KOPT-K1 (cell line): ENCODE results near the gene ROBO1.

Experiments
- H3K27ac ChIP-seq: fragments of 200-600 bp; sonication (generic); 2 replicates; pipeline ENCODE4 v1.5.1; 2016; ENCODE audit warnings: antibody characterized with exemption, mild to moderate bottlenecking, low read depth, low read length; ENCODE audit not compliant: poor library complexity, severe bottlenecking
- H3K36me3 ChIP-seq: fragments of 200-600 bp; sonication (generic); 2 replicates; pipeline ENCODE4 v1.5.1; 2017; ENCODE audit warnings: antibody characterized with exemption, mild to moderate bottlenecking, low read length, moderate library complexity; ENCODE audit not compliant: insufficient read depth
- H3K9me3 ChIP-seq: fragments of 200-600 bp; sonication (generic); 2 replicates; pipeline ENCODE4 v1.5.1; 2017; ENCODE audit warnings: antibody characterized with exemption, low read length, mild to moderate bottlenecking; ENCODE audit not compliant: insufficient read depth, poor library complexity, severe bottlenecking

The ROBO1 gene

DNA sequence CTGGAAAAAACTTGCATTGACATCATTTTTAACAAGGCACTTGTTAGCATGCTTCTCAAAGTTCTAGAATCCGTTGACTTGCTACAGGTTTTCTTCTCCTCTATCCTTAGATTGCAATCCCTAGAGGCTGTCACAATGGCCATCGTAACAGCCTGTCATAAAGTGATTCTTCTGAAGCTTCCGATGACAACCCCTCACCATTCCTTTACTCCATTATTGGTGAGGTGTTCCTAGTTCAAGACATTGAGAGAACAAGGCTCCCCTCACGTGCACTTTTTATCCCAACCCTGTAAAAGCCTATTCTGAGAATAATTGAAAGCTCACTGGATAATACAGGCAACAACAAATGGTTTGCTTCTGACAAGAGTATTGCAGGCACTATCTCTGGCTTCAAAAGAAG, 131.4 kb downstream of the ROBO1 start:
- Histone ChIP-seq H3K36me3 (no peaks in the 10 kb centered on the region), H3K27ac (no peak overlapping the region), H3K9me3 (no peaks in the 10 kb centered on the region)

DNA sequence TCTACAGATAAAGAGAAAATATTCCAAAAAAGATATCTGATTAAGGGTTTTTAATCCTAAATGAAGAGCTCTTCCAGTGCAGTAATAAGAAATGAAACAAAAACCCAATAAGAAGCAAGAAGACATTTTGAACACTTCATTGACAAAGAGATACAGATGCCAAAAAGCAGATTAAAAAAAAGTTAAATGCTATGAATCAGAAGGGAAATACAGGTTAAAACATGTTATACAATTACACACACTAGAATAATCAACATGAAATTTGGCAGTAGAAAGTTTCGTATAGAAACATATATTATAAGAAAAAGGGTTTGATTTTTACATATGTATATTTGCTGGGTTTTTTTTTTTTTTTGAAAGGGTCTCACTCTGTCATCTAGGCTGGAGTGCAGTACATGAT, 135.0 kb downstream of the ROBO1 start:
- Histone ChIP-seq H3K9me3 (no peaks in the 10 kb centered on the region), H3K36me3 (no peaks in the 10 kb centered on the region), H3K27ac (no peak overlapping the region)

DNA sequence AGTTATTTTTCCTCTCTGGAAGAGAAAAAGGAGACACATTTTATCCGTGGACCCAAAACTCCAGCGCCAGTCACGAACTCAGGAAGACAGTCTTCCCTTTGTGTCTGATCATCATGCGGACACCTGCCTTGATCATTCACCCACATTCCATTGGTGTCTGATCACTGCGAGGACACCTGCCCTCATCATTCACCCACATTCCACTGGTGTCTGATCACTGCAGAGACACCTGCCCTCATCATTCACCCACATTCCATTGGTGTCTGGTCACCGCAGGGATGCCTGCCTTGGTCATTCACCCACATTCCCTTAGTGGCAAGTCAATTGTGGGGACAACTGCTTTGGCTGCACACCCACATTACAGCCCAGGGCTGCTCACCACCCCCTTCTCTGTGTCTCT, 148.9 kb downstream of the ROBO1 start:
- H3K9me3 ChIP-seq: no peaks in the 10 kb centered on the region
- no peaks in the 10 kb centered on the region for H3K36me3 ChIP-seq
- H3K27ac ChIP-seq: no peak overlapping the region

DNA sequence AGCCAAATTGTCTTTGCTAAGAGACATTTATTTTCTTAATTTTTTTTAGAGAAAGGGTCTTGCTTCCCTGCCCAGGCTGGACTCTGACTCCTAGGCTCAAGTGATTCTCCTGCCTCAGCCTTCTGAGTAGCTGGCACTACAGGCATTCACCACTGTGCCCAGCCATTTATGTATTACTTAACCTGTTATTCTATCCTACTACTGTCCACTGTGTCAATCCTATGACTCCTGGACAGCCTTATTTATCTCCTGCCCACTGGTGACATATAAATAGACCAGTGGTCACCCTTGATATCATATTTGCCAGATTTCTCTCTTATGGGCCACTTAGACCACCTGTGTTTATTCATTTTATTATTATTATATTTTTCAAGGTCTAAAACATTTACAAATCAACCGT, 161.4 kb downstream of the ROBO1 start:
- H3K36me3 ChIP-seq: no peaks in the 10 kb centered on the region
- H3K27ac ChIP-seq: no peak overlapping the region
- no peaks in the 10 kb centered on the region for H3K9me3 ChIP-seq

DNA sequence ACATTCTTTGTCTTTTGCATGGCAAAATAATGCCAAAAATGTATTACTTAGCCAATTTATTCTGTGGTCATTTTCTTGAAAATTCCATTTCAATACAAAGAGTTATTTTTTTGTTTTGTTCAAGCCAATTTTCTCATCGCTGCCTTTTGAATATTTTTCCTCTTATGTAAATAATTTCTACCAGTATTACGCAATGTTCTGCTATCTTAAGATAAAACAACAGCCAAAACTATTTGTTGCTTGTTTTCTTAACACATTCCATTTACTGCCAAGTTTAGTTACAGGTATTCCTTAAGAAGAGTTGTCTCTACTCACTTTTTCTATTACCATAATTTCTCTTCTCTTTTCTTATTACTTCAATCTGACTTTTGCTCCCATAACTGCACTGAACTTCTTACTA, 163.1 kb downstream of the ROBO1 start:
- Histone ChIP-seq H3K36me3 (no peaks in the 10 kb centered on the region), H3K9me3 (no peaks in the 10 kb centered on the region), H3K27ac (no peak overlapping the region)

DNA sequence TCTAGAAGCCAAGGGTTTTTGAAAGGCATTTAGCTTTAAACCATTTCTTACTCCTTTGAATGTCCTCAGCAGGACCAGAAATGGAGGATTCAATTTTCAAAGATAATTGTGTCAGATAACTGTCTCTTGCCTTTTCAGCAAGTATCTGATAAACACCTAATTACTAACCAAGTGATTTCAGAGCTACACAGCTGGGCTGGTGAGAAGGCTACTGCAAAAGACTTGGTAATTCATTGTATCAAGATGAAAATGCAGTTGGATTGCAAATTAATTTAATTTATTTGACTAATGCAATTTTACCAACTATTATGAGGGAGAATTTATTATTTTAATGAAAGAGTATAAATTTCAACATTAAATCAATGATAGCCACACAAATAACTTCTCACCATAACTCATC, 165.4 kb downstream of the ROBO1 start:
- H3K36me3 ChIP-seq: no peaks in the 10 kb centered on the region
- no peaks in the 10 kb centered on the region for H3K9me3 ChIP-seq
- H3K27ac ChIP-seq: no peak overlapping the region

DNA sequence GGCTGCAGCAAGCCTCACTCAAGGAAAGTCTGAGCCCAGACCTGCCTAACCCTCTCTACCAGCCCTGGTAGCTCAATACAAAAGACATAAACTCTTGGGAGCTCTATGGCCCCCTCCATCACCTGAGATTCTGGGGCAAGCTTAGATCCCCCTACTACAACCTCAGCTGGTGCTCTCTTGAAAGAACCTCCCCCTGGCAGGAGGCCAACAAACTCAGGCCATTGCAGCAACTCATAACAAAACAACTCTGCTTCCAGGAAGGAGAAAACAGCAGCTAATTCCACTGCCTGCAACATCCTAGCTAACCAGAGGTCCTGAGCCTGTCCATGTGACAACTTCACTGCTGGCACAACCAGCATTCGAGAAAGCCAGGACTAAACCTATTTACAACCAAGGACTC, 169.2 kb downstream of the ROBO1 start:
- Histone ChIP-seq H3K36me3 (no peaks in the 10 kb centered on the region), H3K27ac (no peak overlapping the region), H3K9me3 (no peaks in the 10 kb centered on the region)

DNA sequence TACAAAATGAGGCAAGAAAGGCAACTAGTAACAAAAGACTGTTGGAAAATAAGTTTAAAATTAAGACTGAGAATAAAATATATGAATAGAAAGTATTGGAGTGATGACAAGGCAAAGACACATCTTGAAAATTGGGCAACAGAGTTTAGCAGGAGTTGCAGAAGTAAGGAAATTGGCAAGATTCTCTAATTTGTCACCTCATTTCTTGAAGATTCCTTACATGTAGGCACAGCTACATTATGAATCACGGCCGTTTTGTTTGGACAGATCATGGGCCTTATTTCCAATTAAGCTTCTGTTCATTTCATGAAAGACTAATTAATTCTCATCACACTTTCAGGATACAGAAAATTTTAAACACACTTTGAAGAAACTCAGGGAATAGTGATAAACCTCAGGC, 170.1 kb downstream of the ROBO1 start:
- Histone ChIP-seq H3K9me3 (no peaks in the 10 kb centered on the region), H3K27ac (no peak overlapping the region), H3K36me3 (no peaks in the 10 kb centered on the region)

DNA sequence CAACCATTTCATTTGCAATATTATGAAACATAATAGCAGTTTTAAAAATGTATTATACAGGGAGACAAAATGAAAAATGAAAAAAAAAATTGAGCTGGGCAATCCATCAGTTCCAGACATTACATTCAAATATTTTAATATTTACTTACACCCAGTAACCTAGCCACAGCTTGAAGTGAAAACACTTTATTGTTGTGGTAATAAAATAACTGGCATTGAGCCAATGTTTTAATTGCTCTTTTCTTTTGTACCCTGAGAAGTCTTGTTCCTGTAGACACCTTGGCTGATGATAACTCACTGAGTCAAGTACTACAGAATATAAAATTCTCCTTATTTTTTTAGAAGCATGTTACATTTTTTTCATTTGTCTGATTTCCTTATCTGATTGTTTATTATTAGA, 180.6 kb downstream of the ROBO1 start:
- H3K36me3 ChIP-seq: no peaks in the 10 kb centered on the region
- no peak overlapping the region for H3K27ac ChIP-seq
- H3K9me3 ChIP-seq: no peaks in the 10 kb centered on the region

DNA sequence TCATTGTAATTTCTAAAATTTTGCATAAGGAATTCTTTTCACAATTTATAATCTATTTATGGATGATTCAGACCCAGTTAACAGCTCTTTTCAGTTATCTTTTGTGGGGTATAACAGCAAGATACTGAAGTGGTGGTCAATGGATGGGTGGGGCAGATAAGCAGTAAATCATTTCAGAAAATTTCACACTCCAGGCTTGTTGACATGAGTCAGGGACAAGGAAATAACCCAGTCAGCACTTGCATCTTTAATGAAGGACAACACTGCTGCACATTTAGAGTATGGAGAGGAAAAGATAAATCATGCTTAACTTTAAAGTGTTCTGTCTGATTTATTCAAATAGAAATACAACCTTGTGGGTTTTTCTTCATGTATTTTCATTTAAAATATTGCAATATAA, 181.6 kb downstream of the ROBO1 start:
- H3K36me3 ChIP-seq: no peaks in the 10 kb centered on the region
- H3K9me3 ChIP-seq: no peaks in the 10 kb centered on the region

DNA sequence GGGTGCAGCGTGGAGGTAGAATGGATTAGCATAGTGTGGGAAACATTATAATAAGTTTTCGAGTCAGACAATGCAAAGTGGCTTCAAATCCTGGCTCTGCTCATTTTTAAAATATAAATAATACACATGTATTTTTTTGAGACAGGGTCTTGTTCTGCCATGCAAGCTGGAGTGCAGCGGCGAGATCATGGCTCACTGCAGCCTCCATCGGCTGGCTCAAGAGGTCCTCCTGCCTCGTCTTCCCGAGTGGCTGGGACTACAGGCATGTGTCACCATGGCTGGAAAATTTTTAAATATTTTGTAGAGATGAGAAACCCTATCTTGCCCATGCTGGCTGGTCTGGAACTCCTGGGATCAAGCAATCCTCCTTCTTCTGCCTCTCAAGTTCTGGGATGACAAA, 194.9 kb downstream of the ROBO1 start:
- no peak overlapping the region for H3K27ac ChIP-seq
- no peaks in the 10 kb centered on the region for H3K9me3 ChIP-seq
- H3K36me3 ChIP-seq: no peaks in the 10 kb centered on the region

More for the DNA sequence above, 181.6 kb downstream of the ROBO1 start:
- H3K27ac ChIP-seq: no peak overlapping the region

DNA sequence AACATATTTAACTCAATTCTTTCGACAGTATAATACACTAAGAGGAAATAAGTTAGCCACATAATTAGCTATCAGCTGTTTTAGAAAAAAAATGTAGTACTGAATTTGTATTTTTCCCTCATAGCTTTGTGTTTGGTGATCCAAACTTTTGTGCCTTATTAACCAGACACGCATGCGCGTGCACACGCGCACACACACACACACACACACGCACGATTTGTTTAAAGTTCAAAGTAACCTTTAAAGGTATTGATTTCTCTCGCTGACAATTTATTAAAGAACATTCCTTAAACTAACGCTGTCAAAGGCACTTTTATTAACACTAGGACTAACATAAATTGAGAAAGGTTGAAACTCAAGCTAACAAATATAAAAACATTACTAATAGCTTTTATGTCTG, 198.9 kb downstream of the ROBO1 start:
- H3K9me3 ChIP-seq: no peaks in the 10 kb centered on the region
- H3K36me3 ChIP-seq: no peaks in the 10 kb centered on the region

DNA sequence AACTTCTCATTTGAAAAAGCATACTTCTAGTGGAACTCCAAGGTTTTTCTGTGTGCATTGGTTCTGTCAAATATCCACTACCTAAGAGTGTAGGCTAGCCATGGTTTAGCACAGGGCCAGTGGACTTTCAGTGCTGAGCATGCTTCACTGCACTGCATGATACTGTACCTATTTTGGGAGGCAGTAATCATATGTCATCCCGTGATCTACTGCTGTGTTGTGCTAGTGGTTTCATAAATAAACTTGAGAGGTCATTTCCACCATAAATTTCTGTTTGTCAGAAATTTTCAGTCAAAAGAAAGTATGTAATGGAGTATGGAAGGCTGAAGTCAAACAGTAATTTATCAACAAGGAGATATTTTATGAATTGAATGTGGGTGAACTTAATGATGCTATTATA, 203.6 kb downstream of the ROBO1 start:
- Histone ChIP-seq H3K36me3 (no peaks in the 10 kb centered on the region), H3K9me3 (no peaks in the 10 kb centered on the region), H3K27ac (no peak overlapping the region)

More for the DNA sequence above, 198.9 kb downstream of the ROBO1 start:
- H3K27ac ChIP-seq: no peak overlapping the region

DNA sequence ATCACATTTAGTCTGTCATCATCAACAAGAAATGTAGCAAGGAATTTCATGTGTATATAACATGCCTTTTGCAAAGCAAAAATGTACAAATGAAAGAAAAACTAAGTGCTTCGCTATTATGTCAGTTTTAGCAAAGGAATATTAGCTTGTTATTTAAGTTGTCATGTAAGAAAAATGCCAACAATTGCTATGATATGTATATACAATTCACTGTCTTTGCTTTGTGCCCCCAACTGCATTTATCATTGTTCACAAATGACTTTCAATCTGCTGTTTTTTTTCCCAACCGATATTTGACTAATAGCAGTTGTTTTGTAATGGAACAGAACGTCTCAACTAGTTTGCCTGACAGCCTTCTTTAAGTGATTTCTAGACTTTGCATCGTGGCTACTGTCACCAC, 207.1 kb downstream of the ROBO1 start:
- Histone ChIP-seq H3K36me3 (no peaks in the 10 kb centered on the region), H3K9me3 (no peaks in the 10 kb centered on the region), H3K27ac (no peak overlapping the region)

DNA sequence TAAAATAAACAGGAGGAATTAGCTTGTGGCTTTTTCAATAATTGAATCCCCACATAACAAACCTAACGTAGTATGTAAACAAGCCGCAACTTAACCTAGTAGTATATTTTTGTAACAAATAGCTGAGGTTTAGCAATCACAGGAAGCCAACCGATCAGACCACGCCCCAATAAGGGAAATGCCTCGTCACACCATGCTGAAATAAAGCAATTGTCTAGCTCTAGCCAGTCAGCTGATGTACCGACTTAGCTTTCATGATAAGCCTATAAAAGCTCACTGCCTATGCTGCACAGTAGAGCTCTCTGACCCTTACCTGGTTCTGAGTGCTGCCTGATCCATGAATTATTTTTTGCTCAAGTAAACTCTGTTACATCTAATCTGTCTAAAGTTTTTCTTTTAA, 208.9 kb downstream of the ROBO1 start:
- Histone ChIP-seq H3K27ac (no peak overlapping the region), H3K9me3 (no peaks in the 10 kb centered on the region), H3K36me3 (no peaks in the 10 kb centered on the region)

DNA sequence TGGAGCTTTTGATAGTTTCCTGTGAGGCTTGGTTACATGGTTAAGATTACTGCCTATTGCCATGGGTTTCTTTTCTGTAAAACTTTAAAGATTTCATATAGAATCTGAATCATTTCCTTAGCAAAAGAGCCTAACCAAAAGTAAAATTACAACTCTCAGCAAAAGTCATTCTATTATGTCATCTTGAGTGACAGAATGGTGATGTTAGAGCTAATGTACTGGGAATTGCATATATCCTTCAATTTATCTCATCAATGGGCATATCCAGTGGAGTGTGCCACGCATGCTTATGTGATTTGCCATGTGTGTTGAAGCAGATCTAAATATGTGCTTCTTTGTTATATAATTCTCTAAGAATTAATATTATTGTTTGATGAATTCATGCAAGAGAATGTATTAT, 212.1 kb downstream of the ROBO1 start:
- H3K27ac ChIP-seq: no peak overlapping the region
- H3K9me3 ChIP-seq: no peaks in the 10 kb centered on the region
- no peaks in the 10 kb centered on the region for H3K36me3 ChIP-seq

DNA sequence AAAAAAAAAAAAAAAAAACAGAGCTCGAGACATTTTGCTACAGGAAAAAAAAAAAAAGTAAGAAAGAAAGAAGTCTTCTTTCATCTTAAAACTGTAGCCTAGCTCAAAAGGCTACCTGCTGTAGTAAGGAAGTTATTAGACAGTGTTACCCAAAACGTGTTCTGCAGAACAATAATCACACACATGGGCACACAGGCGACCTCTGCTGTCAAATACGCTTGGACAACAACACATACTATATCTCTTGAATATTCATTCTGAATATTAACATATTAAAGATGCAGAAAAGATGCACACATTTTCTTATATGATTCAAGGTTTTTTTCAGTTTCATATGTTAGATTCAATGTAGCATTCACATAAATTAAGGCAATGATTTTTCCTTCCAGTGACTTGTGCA, 215.8 kb downstream of the ROBO1 start:
- Histone ChIP-seq H3K9me3 (no peaks in the 10 kb centered on the region), H3K36me3 (no peaks in the 10 kb centered on the region), H3K27ac (no peak overlapping the region)
